GM19463 (cell line): ENCODE results near the gene FEM1A.
"Not testable (repeated sequence)": the region's sequence is repeated elsewhere in the genome, so short reads cannot be mapped to it uniquely, and the experiment has no call there.

Experiments used
- ATAC-seq: cut with Tn5 transposase; IDR thresholded peaks from one replicate; pipeline ENCODE4 v1.9.1; 2021; ENCODE audit warnings: mild to moderate bottlenecking, moderate library complexity; ENCODE audit not compliant: unreplicated experiment

Gene FEM1A

DNA sequence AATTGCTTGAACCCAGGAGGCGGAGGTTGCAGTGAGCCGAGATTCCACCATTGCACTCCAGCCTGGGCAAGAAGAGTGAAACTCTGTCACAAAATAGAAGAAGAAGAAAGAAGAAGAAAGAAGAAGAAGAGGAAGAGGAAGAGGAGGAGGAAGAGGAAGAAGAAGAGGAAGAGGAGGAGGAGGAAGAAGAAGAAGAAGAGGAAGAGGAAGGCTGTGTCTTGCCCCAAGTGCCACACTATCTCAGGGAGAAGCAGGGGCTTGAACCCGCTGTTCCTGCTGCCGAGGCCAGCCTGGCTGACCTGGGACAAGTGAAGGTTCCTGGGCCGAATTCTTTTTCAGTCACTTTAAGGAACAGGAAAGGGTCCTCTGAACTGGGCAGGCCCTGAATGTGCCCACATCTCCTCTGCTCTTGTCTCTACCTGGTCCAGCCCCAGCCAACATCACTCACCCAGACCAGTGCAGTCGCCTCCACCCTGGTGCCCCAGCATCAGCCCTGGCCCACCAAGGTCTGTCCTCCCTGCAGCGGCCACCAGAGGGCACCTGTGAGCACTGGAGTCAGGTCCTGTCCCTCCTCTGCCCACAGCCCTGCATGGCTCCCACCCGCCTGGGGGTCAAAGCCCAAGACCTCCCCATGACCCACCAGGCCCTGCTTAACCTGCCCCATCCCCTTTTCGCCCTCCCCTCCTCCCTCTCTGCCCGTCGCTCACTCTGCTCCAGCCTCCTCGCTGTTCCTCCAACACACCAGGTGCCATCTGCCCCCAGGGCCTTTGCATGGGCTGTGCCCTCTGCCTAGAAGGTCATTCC, 20.0 kb downstream of the FEM1A start:
- no peak for ATAC-seq

DNA sequence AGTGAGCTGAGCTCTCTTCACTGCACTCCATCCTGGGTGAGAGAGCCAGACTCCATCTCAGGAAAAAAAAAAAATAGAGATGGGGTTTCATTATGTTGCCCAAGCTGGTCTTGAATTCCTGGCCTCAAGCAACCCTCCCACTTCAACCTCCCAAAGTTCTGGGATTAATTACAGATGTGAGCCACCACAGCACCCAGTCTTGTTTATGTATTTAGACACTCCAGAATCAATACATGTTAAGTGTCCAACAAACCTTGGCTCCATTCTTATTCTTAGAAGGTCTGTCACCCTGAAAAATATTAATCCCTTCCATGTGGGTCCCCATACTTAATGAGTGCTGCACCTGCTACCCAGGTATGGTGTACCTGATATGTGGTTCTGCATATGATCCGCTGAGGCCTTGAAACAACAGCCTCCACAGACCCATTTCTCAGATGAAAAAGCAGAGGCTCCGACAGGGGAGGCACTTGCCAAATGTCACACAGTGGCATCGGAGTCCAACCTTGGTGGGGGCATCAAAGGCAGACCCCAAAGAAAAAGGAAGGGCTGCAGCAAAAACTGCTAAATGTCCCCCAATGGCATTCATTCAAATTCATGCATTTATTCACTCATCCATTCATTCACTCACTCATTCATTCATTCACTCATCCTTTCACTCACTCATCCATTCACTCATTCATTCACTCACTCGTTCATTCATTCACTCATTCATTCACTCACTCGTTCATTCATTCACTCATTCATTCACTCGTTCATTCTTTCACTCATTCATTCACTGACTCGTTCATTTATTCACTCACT, 23.3 kb downstream of the FEM1A start:
- no peak for ATAC-seq

DNA sequence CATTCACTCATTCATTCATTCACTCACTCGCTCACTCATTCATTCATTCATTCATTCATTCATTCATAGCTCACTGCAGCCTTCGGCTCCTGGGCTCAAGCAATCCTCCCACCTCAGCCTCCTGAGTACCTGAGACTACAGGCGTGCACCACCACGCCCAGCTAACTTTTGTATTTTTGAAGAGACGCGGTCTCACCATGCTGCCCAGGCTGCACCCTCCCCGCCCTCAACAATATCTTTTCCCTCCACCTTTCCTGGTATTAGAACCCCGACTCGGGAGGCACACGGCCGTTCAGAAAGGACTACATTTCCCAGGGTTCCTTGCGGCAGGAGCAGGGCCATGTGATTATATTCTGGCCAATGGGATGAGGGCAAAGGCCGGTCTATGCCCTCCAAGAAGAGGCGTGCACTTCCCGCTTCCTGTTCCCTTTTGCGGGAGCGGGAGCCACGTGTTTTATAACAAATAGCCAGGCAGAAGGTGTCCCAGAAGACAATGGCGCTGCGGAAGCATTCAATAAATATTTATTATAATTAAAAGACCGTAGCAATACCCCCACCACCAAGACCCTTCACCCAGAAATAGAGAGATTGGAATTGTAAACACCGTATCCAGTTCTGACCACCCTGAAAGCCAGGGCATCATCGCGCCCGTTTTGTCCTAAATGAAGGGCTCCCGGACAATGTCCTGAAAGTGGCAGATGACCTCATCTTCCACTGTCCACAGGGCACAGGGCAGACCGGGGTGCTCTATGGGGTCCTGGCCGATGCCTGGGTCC, 24.1 kb downstream of the FEM1A start:
- no peak for ATAC-seq

DNA sequence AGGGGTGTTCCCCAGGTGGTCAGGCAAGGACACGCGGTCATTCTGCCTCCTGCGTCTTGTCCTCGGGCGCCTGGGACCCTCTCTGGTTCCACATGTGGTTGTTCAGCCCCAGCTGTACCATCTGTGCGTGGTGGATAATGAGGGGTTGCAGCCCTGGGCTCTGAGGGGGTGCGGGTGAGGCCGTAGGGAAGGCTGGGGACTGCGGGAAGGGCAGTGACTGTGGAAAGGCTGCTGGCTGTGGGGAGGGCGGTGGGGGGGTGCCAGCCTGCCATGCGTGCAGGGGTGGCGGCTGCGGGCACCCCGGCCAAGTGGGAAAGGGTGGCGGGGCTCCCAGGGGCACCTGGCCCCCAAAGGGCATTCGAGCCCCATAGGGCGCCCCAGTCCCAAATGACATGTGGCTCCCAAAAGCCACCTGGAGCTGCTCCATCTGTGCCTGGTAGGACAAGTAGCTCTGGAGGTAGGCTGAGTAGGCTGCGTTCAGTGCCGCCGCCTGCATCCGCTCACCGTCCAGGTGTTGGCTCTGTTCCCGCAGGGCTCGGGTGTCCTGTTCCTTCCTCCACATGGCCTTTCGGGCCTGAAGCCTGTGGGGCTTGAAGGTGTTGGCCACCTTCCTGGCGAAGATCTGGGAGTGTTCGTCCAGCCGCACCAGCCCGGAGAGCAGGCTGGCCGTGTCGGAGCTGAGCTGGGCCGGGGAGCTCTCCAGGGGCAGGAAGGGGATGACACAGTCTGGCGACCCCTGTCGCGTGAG, 24.8 kb downstream of the FEM1A start:
- no peak for ATAC-seq

DNA sequence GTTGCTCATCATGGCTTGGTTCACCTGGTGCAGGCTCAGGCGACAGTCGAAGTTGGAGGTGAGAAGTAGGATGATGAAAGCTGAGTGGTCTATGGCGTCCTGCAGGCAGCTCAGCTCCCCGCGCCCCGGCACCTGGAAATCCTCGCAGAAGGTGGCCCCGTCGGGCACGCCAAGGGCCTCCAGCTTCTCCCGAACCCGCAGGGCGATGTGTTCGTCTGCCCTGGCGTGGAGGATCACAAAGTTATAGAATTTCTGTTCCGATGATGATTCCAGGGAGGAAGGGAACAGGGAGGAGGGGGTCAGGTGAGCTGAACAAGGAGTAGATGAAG, 25.4 kb downstream of the FEM1A start:
- ATAC-seq = no peak

DNA sequence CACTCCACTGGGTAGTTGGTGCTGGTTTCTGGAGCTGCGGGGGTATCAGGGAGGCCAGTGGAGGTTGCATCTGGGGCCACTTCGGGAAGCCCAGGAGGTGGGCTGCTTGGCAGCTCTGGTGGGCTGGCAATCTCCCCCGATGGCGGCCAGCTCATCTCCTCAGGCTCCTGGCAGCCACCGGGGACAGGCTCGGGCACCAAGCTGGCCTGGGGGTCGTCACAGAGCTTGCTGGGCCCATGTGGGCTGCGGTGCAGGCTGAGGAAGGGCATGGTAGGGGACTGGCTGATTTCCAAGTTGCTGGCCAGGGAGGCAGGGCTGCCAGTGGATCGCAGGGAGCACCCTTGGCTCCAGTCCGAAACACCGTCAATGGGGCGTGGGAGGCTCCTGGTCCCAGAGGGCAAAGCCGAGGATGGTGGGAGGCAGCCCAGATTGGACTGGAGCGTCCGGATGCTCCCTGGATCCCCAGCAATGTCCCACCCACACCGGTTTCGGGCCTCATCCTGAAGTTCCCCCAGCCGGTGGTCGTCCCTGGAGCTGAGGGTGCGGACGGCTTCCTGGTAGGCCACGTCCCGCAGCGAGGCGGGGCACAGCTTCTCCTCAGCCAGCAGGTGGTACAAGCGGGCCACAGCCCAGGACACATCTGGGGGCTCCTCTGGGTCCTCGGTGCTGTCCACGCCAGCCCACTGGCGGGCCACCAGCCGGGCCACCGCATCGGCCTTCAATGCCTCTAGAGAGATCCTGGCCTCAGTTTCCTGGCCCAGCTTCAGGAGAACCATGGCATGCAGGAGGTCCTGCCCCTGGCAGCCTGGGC, 26.1 kb downstream of the FEM1A start:
- no peak for ATAC-seq

DNA sequence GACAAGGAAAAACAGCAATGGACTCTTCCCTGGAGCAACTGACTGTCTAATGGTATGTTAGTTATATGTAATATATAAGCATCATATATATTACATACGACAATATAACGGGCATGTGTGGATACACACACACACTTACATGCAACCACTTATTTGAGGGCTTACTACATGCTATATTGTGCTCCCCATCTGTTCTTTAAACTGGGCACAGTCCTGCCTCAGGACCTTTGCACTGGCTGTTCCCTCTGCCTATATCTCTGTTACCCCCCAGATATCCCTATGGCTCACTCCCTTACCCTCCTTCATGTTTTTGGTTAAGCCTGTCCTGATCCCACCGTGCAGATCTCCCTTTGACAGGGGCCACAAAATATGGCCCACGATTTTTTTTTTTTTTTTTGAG, 29.7 kb downstream of the FEM1A start:
- ATAC-seq = no peak

DNA sequence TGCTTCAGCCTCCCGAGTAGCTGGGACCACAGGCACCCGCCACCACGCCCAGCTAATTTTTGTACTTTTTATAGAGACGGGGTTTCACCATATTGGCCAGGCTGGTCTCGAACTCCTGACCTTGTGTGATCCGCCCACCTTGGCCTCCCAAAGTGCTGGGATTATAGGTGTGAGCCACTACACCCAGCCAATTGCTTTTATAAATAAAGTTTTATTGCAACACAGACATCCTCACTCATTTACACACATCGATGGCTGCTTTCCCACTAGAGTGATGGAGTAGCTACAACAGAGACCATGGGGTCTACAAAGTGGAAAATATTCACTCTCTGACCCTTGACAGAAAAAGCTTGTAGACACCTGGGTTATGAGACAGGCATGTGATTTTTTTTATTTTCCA, 30.8 kb downstream of the FEM1A start:
- ATAC-seq = not testable (repeated sequence)

DNA sequence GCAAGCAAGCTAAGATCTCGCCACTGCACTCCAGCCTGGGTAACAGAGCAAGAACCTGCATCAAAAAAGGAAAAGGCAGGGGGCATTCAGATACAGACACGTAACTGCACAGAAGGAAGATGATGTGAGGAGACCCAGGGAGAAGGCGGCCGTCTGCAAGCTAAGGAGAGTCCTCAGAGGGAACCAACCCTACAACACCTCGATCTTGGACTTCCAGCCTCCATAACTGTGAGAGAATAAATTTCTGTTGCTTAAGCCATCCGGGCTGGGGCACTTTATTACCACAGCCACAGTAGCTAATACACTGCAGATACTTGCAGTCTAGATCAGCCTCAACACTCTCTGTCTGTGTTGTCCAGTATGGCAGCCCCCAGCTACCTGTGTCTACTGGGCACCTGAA, 32.0 kb downstream of the FEM1A start:
- ATAC-seq = no peak

DNA sequence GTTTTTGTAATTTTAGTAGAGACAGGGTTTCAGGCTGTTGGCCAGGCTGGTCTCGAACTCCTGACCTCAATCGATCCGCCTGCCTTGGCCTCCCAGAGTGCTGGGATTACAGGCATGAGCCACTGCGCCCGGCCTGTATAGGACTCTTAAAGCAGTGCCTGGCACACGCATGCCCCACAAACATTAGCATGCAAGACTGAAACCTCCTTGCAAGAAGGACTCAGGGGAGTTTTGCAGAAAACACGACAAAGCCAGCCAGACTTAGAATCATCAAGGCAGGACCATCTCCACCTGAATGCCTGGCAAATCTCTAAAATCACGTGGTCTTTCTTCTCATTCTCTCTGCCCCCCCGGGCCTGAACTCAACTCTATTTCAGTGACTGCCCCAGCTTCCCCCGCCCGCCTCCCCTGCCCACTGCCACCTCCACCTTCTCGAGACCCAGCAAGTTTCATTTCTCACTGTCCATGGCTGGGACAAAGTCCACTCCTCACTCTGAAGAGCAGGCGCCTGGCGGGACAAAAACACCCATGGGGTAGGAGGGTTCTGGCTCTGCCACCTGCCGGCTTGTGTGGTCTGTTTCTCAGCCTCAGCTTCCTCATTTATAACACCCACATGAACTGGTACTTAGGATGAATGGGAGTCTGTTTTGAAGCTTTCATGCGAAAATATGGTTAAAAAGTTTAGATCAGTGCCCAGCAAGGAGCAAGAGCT, 37.6 kb downstream of the FEM1A start:
- ATAC-seq = no peak

DNA sequence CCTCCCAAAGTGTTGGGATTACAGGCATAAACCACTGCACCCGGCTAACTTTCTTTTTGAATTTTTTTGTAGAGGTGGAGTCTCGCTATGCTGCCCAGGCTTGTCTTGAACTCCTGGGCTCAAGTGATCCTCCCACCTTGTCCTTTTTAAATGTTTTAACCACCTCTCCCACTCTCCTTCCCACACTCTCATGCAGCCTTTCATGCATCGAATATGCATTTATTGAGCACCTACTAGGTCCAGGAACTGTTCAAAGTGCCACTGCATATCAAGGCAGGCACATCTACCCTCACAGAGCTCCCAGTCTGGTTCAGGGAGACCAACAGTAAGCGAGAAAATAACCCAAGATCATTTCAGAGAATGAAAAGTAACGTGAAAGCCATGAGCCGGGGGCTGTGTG, 38.8 kb downstream of the FEM1A start:
- no peak for ATAC-seq

DNA sequence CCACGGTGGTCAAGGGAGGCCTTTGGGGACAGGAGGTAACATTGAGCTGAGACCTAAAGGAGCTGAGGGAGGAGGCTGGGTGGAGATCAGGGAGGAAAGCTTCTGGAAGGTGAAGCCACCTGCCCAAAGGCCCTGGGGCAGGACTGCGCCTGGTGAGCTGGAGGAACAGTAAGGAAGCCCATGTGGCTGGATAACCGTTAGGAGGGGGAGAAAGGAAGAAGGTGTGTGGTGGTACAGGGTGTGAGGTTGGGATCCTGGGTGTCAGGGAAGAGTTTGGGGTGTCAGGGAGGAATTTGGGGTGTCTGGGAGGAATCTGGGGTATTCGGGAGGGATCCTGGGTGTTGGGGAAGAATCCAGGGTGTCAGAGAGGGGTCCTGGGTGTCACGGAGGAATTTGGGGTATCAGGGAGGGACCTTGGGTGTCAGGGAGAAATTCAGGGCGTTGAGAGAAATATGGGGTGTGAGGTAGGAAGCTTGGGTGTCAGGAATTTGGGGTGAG, 39.3 kb downstream of the FEM1A start:
- ATAC-seq = no peak

DNA sequence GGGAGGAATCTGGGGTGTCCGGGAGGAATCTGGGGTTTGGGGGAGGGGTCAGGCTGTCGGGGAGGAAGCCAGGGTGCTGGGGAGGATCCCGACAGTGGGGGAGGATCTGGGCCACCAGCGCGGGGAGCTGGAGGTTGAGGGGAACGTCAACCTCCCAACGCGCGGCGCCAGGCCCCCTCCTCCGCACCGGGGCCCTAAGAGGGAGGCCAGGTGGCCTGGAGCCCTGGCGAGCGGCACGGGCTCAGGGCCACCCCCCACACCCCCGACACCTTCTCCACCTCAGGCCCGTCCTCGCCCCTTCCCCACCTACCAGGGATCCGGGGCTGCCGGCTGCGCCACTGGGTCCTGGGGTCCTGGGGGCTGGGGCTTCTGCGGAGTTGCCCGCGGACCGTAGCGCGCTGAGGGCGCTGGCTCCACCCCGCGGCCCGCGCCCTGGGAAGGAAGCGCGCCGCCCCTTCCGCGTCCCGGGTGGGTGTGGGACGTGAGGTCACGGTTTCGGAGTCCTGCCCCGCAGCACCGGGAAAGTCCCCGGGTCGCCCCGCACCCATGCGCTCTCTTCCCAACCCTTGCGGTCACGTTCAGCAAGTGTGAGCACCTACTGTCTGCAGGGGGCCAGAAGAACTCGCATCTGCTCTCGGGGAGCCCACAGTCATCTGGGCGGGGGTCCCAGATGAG, 39.9 kb downstream of the FEM1A start, which contains the start of gene TICAM1:
Gene TICAM1 (minus strand): TSS at position 409 of the 675 bp plus-strand sequence. CDS start 13,335 bp downstream, outside the sequence.
- peak; percentile 74 for ATAC-seq

DNA sequence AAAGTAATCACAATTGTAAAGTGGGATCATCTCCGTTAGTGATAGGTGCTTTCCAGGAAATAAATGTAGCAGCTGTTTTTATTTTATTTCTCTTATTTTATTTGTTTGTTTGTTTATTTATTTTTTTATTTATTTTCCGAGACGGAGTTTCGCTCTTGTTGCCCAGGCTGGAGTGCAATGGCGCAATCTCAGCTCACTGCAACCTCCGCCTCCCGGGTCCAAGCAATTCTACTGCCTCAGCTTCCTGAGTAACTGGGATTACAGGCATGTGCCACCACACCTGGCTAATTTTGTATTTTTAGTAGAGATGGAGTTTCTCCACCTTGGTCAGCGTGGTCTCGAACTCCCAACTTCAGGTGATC, 40.4 kb downstream of the FEM1A start:
- ATAC-seq = not testable (repeated sequence)

DNA sequence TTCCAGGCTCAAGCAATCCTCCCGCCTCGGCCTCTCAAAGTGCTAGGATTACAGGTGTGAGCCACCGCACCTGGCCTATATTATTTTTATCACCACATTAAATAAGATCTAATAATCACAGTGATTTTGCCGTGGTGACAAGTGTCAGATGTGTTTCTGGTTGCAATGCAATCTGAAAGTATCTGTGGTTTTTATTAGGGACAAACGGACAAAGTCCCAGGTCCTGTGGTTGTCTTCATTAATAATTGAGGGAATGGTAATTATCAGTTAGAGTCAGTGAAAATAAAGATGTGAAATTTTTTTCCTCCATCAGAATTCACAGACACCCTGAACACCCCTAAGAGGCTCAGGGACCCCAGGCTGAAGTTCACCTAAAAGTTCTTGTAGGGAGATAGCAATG, 41.2 kb downstream of the FEM1A start:
- no peak for ATAC-seq

DNA sequence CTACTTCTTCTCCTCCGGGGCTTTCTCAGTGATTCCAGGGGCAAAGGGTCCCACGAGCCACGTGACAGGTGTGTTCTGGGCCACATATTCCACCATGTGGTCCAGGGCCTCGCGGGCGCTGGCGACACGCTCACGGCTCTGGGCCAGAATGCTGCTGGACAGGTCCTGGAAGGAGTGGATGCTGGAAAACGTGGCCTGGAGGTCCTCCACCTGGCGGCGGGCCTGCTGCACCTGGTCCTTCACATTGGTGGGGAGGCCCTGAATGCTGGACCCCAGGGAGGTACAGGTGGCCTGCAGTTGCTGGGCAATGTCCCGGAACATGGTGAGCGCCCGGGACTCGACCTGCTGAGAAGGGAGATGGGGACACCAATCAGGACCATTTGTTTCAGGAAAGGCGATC, 47.7 kb downstream of the FEM1A start:
- no peak for ATAC-seq

DNA sequence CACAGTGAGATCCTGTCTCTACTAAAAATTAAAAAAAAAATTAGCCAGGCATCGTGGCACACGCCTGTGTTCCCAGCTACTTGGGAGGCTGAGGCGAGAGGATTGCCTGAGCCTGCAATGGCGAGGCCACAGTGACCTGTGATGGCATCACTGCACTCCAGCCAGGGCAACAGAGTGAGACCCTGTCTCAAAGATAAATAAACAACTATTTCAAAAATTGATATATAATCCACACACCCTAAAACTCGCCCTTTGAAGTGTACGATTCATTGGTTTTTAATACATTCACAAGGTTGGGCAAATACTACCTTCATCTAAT, 52.1 kb downstream of the FEM1A start:
- no peak for ATAC-seq

DNA sequence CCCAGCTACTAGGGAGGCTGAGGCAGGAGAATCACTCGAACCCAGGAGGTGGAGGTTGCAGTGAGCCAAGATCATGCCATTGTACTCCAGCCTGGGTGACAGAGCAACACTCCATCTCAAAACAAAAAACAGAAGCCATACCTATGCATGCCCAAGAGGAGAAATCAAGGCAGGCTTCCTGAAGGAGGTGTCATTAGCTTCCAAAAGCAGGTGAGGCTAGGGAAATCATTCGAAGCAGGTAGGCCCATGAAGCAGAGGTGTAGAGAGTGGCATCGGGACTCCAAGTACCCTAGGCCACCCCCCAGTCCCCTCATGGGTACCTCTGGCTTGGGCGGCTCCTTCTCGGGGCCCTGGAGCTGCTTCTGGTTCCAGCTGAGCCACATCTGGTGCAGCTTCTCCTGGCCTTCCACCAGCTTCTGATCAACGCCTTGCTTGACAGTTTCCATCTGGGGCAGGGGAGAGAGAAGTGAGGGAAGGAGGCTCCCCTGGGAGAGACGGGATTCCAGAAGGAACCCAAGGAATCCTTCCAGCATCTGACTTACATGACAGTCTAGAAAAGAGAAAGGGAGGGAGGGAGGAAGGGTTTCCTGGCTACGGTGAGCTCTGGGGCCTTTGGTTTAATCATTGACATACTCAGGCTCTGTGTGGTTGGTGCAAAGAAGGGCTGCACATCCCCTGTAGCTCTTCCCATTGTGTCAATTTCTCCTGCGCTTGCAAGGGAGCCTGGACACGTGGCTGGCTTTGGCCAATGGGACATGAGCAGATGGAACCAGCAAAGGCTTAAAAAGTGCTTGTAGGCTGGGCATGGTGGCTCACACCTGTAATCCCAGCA, 53.0 kb downstream of the FEM1A start:
- no peak for ATAC-seq
